ENCODE measurements around the gene ACAA1.

- no peak for TF ChIP-seq CTCF (IDR thresholded peaks at IDR 0.05)
- no peak for TF ChIP-seq POLR2A (IDR thresholded peaks at IDR 0.05)
Measured at GRCh38 chr3:38173834-38174418, 37.0 kb upstream of the ACAA1 start.

Data from transverse colon (tissue), 3 donors.